Upper lobe of left lung (tissue), 6 donors: ENCODE data around the gene TMPRSS9. TPM values are rescaled to one million over a fixed set of nuclear protein-coding genes. Genes with fewer than 3 reads are reported as not detected.

Source experiments
- ATAC-seq, 2 donors: fragments of 200-7000 bp; cut with Tn5 transposase; one replicate each; pipeline ENCODE4 v1.9.1; 2022; ENCODE audit warnings: mild to moderate bottlenecking in 2 of 2, moderate library complexity in 2 of 2; ENCODE audit not compliant: low FRiP score in 2 of 2
- DNase-seq, 2 donors: peaks; one replicate each; pipeline ENCODE4 v3.0.0-alpha.2; 2019 to 2020
- H3K27ac ChIP-seq, 4 donors: fragments of 200-600 bp; sonication (generic); one replicate each; pipeline ENCODE4 v1.5.1; 2016 to 2019
- H3K27me3 ChIP-seq, 4 donors: fragments of 200-600 bp; sonication (generic); one replicate each; pipeline ENCODE4 v1.5.1; 2017 to 2019
- H3K36me3 ChIP-seq, 4 donors: fragments of 200-600 bp; sonication (generic); one replicate each; pipeline ENCODE4 v1.5.1; 2016 to 2019
- H3K4me1 ChIP-seq, 4 donors: fragments of 200-600 bp; sonication (generic); one replicate each; pipeline ENCODE4 v1.5.1; 2018 to 2019
- H3K4me3 ChIP-seq, 4 donors: fragments of 200-600 bp; sonication (generic); one replicate each; pipeline ENCODE4 v1.5.1; 2017 to 2019; ENCODE audit warnings: mild to moderate bottlenecking in 2 of 4, moderate library complexity in 1 of 4
- H3K9me3 ChIP-seq, 4 donors: fragments of 200-600 bp; sonication (generic); one replicate each; pipeline ENCODE4 v1.5.1; 2018 to 2019
- CTCF ChIP-seq, 6 experiments: fragments of 450-650 bp in 4 of 6; fragments of 200-600 bp in 2 of 6; sonication (generic) in 2 of 6; IDR thresholded peaks; one replicate each; pipeline ENCODE4 v1.5.1; 2016 to 2019; ENCODE audit warnings: antibody characterized with exemption in 6 of 6
- EP300 ChIP-seq, 4 donors: sonication (generic); formaldehyde crosslinking; IDR thresholded peaks; one replicate each; pipeline ENCODE4 v1.5.1; 2017; ENCODE audit warnings: antibody characterized with exemption in 4 of 4, control low read depth in 2 of 4
- POLR2A ChIP-seq, 4 donors: fragments of 450-650 bp; IDR thresholded peaks; one replicate each; pipeline ENCODE4 v1.5.1; 2016 to 2017; ENCODE audit warnings: antibody characterized with exemption in 4 of 4, mild to moderate bottlenecking in 2 of 4
- POLR2AphosphoS5 ChIP-seq, 2 donors: sonication (generic); formaldehyde crosslinking; IDR thresholded peaks; one replicate each; pipeline ENCODE4 v1.5.1; 2017; ENCODE audit warnings: antibody characterized with exemption in 2 of 2
- WGBS, 2 donors: methylation state at CpG; one replicate each; pipeline ENCODE4 v1.1.5; 2017 to 2018; 5-methylcytosine and 5-hydroxymethylcytosine counted together
- total RNA-seq, 6 donors: library from RNA; depleted of rRNA in 4 of 6; stranded (reverse); fragments of >200 nt in 4 of 6; gene quantifications; one replicate each; pipeline versions ENCODE4 v1.1.0 to v1.2.1, GENCODE V29; 2016 to 2021
- donor health status: DM: no; HTN: no; CAD: no; lungs with moderate emphysema.
- donor health status: DM: no; HTN: yes; CAD: no; lungs with severe emphysema.

Gene TMPRSS9
- total RNA-seq: under 1 TPM in 4 of 6 donors, not detected in 2; 0.14 to 0.55 (median 0.26) TPM

- Histone ChIP-seq H3K4me1 (no peaks in the 10 kb centered on the region), H3K4me3 (no peak within 1 kb of the TSS), H3K27me3 (peaks cover 0 to 20% (median 11%) of the 10 kb centered on the region in 4 donors), H3K36me3 (no peaks in the 10 kb centered on the region), H3K9me3 (no peaks in the 10 kb centered on the region), H3K27ac (no peak within 1 kb of the TSS)
- DNase-seq (no peak), ATAC-seq (no peak)
- 23 to 66% methylated on average over 11 to 34 of the region's 44 CpGs for WGBS, 2 donors
- no peak for TF ChIP-seq CTCF (IDR thresholded peaks at IDR 0.05)
- no peak for TF ChIP-seq POLR2AphosphoS5 (IDR thresholded peaks at IDR 0.05)
- no peak for TF ChIP-seq POLR2A (IDR thresholded peaks at IDR 0.05)
- no peak for TF ChIP-seq EP300 (IDR thresholded peaks at IDR 0.05)
These were observed at the start of gene TMPRSS9 for GRCh38 chr19:2359992-2360685. TMPRSS9 (plus strand) TSS chr19:2360265; CDS start chr19:2389786, 29,521 bp downstream.

DNA sequence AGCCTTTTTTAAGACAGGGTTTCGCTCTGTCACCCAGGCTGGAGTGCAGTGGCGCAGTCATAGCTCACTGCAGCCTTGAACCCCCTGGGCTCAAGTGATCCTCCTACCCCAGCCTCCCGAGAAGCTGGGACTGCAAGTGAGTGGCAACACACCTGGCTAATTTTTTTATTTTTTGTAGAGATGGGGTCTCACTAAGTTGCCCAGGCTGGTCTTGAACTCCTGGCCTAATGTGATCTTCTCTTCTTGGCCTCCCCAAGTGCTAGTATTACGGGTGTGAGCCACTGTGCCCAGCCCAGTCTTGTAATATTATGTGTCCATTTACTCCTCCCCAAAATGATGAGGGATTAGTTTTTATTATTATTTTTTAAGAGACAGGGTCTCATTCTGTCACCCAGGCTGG lies 49.0 kb upstream of the TMPRSS9 start:
- 90 to 96% methylated on average over 4 of the region's 4 CpGs for WGBS, 2 donors
- H3K27ac ChIP-seq: no peak overlapping the region
- H3K27me3 ChIP-seq: peaks cover 0 to 38% (median 18%) of the 10 kb centered on the region in 4 donors
- no peak for TF ChIP-seq POLR2A (IDR thresholded peaks at IDR 0.05)
- TF ChIP-seq CTCF (IDR thresholded peaks at IDR 0.05): no peak
- TF ChIP-seq EP300 (IDR thresholded peaks at IDR 0.05): no peak
- TF ChIP-seq POLR2AphosphoS5 (IDR thresholded peaks at IDR 0.05): no peak
- no peak for ATAC-seq
- peaks cover 0 to 13% (median 10%) of the 10 kb centered on the region in 4 donors for H3K4me1 ChIP-seq
- no peaks in the 10 kb centered on the region for H3K36me3 ChIP-seq
- no peak overlapping the region for H3K4me3 ChIP-seq
- peaks cover 0 to 18% (median 6%) of the 10 kb centered on the region in 4 donors for H3K9me3 ChIP-seq
- no peak for DNase-seq

DNA sequence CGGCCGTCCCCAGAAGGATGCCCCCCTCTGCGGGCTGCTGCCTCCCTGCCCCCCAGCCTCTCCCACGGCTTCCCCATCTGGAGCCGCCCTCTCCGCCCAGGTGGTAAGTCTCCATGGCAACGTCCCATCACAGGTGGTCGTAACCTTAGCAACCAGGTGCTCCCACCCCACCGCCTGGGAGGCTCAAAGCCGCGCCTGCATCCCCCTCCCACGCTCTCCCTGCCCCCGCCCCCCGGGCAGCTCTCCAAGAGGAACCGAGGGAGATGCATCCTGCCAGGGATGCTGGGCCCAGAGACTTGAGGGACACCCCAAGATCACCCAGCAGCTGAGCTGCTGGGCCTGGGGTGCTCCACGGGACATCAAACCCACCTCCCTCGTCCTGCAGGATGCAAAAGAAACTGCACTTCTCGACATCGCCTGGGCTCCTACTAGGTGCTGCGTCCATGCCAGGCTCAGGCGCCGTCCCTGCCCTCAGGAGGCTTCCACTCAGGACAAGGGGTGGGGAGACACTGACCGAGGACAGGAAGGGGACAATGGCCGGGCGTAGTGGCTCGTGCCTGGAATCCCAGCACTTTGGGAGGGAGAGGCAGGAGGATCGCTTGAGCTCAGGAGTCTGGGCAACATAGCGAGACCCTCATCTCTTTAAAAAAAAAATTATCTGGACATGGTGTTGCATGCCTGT lies 47.1 kb upstream of the TMPRSS9 start:
- H3K27ac ChIP-seq: no peak overlapping the region
- H3K9me3 ChIP-seq: peaks cover 0 to 18% (median 6%) of the 10 kb centered on the region in 4 donors
- H3K4me1 ChIP-seq: peaks cover 0 to 12% (median 9%) of the 10 kb centered on the region in 4 donors
- ATAC-seq (no peak), DNase-seq (peak in 1 of 2 donors; percentile 64)
- no peak for TF ChIP-seq CTCF (IDR thresholded peaks at IDR 0.05)
- no peak for TF ChIP-seq EP300 (IDR thresholded peaks at IDR 0.05)
- no peak for TF ChIP-seq POLR2AphosphoS5 (IDR thresholded peaks at IDR 0.05)
- no peak for TF ChIP-seq POLR2A (IDR thresholded peaks at IDR 0.05)
- WGBS, 2 donors: 44 to 83% methylated on average over 2 to 26 of the region's 28 CpGs
- no peaks in the 10 kb centered on the region for H3K36me3 ChIP-seq
- H3K27me3 ChIP-seq: peaks cover 0 to 24% (median 8%) of the 10 kb centered on the region in 4 donors
- no peak overlapping the region for H3K4me3 ChIP-seq

- 84 to 86% methylated on average over 7 of the region's 7 CpGs for WGBS, 2 donors
- no peak for ATAC-seq
- DNase-seq: no peak
- TF ChIP-seq POLR2AphosphoS5 (IDR thresholded peaks at IDR 0.05): no peak
- no peak for TF ChIP-seq POLR2A (IDR thresholded peaks at IDR 0.05)
- TF ChIP-seq CTCF (IDR thresholded peaks at IDR 0.05): no peak
- TF ChIP-seq EP300 (IDR thresholded peaks at IDR 0.05): no peak
- peaks cover 0 to 12% (median 5%) of the 10 kb centered on the region in 4 donors for H3K27me3 ChIP-seq
- no peak overlapping the region for H3K27ac ChIP-seq
- H3K36me3 ChIP-seq: no peaks in the 10 kb centered on the region
- H3K4me1 ChIP-seq: peaks cover 0 to 8% (median 5%) of the 10 kb centered on the region in 4 donors
- peaks cover 0 to 18% (median 6%) of the 10 kb centered on the region in 4 donors for H3K9me3 ChIP-seq
- no peak overlapping the region for H3K4me3 ChIP-seq
These were observed 44.8 kb upstream of the TMPRSS9 start for GRCh38 chr19:2315121-2315817.
